8988T (cell line): Measurements from ENCODE around the gene NFATC1.

Experiments used
- DNase-seq: peaks from one replicate; pipeline ENCODE4 v3.0.0; 2011

NFATC1 gene

DNA sequence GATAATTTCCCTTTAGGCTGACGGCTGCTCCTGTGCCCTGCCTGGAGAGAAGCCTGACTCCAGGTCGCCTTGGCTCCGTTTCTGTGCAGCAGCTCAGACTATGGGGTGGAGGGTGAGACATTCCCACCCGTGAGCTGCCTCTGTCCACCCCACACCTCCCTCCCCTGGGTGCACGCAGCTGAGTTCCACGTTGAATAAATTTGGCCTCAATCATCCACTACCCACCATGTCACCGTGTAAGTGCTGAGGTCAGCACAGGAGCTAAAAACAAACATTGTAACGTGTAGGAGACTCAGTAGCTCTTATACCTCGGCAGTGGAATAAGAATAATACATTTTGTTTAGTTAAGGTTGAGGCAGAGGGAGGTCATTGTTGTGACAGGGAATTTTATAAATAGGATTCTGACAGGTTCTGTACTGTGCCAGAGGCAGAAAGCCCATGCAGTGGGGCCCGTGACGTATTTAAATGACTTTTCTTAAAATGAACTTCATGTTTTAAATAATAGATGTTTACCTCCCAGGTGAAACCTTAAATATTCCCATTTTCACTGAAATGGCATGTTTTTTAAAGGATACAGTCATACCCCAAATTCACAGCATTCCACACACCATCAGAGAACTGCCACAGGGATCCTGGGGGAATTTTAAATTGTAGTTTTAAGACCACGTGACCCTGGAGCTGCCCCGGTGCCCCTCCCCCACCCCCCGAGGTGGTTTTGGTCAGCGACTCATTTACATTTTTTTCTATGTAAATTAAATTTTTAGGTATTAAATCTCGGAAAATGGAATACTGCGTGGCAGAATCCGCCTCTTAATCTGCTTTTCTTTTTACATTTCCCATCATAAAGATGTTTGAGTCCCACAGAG, 50.2 kb downstream of the NFATC1 start:
- no peak for DNase-seq

DNA sequence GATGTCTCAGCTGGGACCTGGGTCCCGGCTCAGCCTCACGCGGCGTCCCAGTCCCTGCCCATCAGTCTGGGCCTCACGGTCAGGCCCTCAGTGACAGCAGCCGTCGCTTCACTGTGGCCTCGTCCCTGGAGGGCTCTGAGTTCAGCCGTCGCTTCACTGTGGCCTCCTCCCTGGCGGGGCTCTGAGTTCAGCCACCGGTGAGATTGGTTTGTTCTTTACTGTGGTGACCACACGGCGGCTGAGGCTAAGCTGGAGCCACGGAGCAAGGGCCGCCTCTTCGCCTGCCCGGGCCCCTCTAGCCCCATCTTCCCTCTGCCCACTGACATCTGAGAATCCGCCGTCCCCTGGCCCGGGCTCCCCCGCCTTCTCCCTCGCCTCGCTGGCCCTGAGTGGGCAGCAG, 51.2 kb downstream of the NFATC1 start:
- DNase-seq, result no peak

DNA sequence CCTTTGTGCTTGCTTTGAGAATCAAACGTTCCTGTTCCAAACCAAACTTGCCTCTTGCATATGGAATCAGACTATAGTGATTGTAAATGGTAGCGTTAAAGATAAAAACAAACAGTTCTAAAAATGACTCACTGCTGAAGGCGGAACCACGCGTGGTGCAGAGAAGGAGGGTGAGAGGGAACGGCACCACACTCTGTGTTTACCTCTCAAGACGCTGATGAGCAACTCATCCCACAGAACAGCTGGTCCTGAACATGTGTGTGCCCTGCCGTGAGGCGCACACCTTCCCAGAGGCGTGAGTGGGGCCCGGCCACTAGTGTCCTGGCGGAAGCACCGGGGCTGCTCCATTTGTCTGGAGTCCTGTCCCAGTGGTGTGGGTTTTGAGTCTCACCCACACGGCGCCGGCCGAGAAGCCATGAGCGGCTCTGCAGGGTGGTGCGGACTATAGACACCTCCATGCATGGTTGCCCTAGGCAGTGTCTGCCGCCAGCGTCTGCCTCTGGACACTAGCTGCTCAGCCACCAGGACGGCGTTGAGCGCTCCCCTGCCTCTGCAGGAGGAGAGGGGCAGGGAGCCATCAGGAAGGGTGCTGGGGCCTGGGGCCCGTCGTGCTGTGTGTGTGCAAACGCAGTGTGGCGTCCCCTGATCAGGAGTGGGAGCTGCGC, 52.1 kb downstream of the NFATC1 start:
- no peak for DNase-seq

DNA sequence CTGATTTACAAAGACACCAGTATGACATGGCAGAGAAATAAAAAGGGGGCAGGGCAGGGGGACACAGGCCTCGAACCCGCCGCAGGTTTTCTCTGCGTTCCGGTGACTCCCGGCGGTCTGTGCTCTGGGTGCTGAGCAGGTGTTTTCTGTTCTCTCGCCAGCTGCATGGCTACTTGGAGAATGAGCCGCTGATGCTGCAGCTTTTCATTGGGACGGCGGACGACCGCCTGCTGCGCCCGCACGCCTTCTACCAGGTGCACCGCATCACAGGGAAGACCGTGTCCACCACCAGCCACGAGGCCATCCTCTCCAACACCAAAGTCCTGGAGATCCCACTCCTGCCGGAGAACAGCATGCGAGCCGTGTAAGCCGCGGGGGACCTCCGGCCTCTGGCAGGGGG, 52.9 kb downstream of the NFATC1 start:
- DNase-seq, result no peak

DNA sequence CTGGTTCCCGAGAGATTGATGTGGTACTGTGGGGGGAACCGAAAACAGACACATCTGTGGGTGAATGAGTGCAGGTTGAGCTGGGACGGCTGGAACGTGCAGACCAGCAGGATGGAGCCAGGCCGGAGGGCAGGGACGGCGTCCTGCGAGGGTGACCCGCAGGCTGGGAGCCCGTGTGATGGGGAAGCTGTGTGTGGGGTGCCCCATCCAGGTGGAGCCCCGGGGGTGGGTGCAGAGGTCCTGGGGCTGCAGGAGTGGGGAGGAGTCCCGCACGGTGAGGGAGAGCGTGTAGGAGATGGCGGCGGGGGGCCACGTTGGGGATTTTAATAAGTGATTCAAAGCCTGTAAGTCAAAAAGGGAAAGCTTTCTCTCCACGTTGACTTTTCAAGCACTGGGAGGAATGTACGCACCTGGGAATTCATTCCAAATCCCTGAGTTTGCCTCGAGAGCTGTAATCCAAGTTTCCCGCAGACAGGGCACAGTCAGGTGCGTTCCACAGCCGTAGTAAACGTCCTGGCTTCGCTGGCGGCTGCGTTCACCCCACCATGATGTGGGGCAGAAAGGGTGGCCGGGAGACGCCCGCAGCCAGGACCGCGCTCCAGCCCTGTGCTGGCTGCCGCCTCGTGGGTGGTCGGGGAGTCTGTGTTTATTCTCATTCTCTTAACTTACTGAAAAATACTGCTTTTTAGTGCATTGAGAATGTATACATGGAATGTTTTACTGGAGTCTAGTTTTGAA, 54.0 kb downstream of the NFATC1 start:
- no peak for DNase-seq

DNA sequence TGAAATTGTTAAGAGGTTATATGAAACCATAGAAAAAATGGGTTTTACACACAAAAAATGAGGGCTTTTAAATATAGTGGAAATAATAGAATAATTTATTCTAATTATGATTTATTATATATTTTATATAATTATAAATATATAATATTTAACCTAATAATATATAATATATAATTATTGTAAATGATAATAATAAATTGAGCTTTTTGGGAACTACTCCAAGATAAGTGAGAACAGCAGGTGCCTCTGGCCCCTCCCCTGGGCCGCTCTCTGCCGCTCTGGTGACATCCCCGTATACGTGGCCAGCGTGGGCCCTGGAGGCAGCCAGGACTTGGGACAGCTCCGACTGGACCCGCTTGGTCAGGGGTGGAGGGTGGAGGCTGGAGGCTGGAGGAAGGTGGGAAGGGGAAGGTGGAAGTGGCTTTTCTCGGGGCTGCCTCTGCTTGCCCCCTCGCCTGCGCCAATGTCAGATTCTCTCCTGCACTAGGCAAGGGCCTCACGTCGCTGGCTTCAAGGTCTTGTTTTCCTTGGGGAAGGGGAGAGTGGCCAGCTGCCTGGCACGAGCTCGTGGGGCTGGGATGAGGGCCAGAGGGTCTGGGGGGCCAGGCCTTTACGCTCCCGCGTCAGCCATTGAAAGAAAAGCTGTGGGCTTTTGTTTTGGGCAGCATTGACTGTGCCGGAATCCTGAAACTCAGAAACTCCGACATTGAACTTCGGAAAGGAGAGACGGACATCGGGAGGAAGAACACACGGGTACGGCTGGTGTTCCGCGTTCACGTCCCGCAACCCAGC, 54.8 kb downstream of the NFATC1 start:
- DNase-seq, result no peak

DNA sequence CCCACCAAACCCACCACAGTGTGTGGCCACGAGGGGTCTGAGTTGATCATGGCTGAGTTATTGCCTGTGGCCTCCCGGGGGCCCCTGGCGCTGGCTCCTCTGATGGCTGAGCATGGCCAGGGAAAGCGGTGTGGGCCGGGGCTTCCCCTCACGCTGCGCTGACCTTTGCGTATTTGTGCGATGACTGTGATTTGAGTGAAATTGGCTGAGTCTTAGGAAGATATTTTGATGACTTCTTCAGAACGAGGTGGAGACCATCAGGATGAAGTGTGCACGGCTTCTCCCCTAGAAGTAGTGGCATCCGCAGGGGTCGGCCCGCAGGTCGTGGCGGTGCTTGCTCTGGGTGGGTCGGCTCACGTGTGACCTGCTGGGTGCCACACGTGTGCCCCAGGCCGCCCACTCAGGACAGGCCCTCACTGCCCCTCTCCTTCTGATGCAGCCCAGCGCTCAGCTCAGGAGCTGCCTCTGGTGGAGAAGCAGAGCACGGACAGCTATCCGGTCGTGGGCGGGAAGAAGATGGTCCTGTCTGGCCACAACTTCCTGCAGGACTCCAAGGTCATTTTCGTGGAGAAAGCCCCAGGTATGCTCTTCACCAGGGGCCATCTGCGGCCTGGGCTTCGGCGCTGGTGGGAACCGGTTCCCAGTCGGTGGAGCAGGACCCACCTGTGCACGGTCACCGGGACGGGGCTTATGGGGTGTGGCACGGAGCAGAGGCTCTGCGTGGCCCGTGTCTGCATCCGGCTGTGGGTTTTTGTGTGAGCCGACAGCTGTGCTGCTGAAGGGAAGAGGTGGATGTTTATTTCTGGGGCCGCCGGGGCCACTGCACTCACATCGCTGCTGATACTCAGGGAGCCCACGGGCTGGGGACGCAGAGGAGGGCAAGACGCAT, 55.8 kb downstream of the NFATC1 start:
- DNase-seq, result no peak

DNA sequence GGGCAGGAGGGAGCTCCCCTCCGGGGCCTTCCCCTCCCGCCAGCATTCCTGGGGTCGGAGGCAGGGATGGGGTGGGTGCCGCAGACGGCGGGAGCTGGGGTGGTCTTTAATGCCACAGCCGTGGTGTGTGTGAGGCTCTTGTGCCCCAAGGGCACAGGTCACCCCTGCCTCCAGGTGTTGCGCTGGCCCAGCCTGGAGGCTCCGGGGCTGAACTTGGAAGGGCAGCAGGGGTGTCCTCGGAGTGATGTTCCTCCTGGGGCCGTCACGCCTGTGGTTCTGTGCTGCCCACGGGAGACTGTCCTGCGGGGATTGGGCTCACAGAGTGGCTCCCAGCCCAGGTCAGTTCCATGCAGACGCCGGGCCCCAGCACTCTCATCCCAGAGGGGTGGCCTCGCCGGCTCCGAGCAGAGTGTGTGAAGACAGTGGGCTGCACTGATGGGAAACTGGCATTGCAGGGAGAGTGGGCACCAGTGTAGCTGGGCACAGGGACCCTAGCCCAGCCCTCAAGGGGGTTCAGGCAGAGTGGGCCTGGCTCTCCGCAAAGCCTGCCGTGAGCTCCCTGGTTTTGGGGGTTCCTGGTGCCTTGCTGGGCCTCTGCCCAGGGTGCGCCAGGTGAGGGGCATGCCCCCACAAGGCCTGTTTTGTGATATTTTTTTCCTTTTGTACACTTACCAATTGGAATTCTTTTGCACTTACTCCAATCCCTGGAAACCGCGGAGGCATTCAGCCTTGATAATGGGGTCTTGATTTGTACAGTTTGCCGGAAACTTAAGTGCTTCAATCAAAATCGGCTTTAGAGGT, 56.7 kb downstream of the NFATC1 start:
- no peak for DNase-seq

DNA sequence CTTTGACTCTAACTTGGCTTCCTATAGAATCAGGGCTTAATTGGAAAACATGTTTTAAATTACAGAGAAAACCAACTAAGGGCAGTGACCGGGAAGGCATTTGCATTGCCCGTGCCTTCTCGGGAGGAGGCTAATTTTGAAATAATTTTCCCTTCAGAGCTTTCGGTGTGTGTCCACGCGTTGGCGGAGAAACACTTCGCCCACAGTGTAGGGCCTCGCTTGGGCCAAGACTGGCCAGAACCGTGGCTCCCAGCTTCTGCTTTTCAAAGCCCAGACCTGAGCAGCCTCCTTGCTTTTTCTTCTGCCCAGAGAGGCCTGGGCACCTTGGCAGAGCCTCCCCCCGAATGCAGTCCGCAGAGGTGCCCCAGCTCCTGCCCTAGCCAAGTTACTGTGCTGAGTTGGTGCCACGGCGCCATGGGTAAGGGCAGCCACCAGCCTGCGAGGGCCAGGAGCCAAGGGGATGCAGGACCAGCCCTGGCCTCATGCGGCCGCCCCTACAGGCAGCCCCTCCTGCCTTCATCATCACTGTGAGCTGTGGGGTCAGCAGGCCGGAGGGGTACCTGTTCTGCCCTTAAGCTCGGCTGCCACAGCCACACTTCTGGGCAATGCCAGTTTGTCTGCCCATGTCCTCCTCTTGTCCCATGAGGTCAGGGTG, 57.4 kb downstream of the NFATC1 start:
- DNase-seq, result no peak

DNA sequence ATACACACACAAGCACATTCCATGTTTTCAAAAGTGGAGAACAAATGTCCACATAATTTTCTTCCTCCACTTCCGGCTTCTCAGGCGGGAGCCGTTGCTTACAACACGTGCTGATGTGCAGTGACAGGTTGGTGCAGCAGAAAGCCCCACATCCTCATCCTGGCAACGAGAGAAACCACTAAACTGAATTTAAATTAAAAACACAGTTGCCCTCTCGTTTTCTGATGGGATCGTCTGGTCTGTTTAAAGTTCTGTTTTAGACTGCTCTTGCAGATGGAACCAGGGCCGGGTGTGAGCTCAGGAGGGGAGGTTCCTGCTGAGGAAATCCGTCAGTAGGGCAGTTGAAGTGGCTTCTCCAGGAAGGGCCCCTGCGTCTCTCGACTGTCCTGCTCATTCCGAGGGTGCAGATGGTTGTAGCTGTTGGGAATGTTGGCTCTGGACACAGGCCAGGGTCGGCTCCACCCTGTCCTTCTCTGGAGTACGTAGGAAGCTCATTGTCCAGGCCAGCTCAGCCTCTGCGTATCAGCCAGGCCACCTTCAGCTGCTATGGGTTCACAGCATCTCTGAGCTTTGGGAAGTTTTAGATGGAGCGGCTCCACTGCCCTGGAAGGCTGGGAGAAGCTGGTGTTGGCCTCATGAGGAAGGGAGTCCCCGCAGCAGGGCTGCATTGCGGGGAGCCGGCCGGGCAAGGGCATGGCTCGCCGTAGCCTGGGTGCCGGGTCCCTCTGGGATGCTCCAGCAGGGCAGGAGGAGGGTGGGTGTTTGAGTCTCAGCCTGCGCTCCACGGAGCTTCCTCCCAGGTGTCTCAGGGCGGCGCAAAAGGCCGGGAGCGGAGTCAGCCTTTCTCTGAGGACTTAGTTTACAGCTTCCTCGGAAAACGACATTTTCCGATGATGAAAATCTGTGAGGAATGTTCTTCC, 58.3 kb downstream of the NFATC1 start:
- no peak for DNase-seq

DNA sequence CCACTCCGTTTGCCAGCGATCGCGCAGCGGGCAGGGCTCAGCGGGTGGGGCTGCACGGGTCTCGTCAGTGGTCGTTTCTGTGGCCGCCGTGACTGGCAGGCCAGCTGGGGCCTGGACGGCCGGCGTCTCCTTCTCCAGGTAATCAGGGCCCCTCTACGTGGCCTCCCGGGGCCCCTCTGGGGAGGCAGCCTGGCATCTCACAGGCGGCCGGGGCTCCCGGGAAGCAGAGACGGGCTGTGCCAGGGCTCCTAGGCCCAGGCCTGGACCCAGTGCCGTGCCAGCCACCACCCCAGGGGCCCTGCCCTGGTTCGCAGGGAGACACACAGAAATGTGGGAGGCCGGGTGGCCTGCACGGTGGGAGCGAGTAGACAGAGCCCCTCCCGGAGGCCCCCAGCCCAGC, 59.5 kb downstream of the NFATC1 start:
- no peak for DNase-seq

DNA sequence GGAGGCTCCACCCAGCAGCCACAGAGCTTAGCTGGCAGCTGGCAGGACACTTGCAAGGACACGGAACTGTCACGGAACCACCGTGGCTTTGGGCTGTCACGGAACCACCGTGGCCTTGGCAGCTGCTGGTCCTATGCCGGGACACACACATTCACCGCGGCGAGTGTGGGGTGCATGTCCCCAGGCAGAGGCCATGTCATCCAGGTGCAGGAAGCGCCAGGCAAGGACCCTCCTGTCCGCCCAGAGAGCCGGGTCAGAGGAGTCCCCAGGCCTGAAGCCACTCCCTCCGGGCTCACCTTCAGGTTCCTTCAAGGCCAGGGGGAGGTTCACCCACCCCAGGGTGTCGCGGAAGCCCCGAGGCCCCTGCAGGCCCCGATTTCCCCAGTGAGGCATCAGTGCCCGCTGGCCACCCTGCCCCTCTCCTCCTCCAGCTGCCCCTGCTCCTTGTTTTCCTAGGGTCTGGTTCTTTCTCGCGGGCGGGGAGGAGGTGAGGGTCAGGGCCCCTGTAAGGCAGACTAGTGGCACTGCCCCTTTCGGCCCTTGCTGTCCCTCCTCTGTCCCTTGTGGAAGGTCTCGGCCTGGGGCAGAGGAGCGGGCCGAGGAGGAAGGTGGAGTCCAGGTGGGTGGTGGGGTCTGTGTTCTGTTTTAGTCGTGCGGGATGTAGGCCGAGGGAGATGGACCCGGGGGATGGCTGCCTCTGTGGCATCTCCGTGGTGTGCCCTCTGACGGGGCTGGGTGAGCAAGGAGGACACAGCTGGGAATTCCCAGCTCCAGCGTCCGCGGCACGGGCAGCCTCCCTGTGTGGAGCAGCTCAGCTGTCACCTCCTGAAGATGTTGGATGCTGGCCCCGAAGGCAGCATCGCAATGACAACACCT, 60.6 kb downstream of the NFATC1 start:
- DNase-seq, result no peak

DNA sequence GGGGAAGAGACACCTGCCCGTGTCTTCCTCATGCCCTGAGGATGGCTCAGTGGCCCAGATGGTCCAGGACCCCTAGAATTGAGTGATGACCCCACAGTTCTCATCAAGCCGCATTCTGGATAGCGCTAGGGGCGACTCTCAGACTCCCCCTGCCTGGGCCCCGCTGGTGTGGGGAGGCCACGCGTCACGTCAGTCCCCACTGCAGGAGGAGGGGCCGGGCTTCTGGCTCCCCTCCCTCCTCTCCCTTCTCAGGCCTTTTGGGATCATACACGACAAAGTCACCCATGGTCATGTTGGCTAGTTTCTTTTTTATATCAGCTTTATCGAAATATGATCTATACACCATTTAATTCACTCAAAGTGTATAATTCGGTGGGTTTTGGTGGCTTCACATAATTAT, 61.5 kb downstream of the NFATC1 start:
- no peak for DNase-seq

DNA sequence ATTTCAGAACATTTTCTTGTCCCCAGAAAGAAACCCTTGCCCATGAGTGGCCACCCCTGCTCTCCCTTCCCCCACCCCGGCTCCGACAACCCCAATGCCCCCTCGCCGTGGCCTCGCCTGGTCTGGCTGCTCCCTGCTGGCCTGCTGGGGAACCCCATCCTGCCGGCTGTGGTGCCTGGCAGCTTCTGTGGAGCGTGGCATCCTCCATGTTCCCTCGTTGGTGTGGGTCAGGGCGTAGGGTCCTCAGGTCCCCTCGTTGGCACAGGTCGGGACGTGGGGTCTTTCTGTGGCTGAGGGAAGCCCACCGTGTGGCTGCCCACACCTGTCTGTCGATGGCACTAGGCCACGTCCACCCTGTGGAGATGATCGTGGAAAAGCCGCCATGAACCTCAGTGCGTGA, 61.9 kb downstream of the NFATC1 start:
- DNase-seq, result no peak

DNA sequence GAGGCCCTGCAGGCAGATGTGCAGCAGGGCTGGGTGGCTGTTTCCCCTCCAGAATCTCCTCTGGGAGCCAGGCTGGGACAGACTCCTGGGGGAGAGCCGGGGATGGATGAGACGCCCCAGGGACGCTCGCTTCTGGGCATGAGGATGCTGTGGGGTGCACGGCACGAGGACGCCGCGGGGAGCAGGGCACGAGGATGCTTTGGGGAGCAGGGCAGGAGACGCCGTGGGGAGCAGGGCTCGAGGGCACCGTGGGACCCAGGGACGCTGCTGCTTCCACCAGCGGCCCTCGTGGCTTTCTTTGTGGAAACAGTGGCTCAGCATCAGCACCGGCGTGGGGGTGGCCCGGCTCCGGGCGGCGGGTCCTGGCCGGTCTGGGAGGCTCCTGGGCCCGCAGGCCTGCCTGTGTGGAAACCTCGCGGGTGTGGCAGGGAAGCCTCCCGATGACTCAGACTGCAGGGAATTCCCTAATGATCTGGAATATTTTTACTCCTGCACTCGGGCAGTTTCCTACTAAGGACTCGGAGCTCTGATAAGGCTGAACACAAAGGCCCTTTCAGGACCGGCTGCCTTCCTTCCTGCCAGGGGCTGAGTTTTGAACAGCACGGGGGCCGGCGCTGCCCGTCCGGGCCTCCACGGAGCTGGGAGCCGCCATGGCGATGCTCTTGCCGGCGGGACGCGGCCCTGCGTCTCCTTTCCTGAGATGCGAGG, 62.6 kb downstream of the NFATC1 start:
- peak; percentile 79 for DNase-seq

DNA sequence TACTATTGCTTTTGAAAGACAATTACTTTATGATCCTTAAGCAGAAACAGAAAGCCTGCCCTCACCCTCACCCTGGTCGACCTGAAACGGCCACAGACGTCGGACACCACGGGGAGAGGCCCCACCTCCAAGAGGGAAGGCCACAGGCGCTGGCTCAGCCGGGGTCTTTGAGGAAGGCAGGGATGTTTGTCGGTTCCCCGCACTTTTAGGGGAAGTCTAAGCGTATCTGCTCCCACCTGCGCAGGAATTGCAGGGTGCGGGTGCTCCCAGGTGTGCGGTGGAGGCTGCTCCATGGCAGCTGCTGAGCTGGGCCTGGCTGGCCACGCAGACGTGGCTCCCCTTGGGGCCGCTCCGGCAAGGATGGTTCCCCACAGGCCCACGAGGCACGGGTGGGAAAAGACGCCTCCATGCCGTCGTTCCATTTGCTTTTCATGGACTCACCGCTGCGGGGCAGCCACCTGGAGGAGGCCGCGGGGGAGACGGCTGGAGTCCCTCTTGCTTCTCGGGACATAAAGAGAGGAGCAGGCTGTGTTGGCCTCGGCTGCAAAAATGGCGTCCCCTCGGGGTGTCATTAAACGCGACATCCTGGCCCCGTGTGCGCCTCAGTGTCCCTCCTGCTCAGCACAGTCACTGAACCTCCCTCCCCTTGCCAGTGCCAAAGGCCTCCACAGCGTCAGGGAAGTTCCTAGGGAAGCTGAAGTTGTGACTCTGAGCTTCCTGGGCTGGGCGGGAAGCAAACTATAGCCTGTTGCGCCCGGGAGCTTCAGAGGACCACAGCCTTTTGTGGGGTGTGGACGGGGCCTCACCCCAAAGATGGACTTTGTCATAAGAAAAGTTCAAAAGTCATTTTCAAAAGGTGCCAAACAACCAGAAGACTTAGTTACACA, 63.4 kb downstream of the NFATC1 start:
- DNase-seq, result no peak
